HG02798 (cell line): ENCODE data around the gene MTMR12.
"Not testable (repeated sequence)": the region's sequence is repeated elsewhere in the genome, so short reads cannot be mapped to it uniquely, and the experiment has no call there.

Source experiments
- ATAC-seq: cut with Tn5 transposase; IDR thresholded peaks from one replicate; pipeline ENCODE4 v1.9.1; 2021; ENCODE audit warnings: mild to moderate bottlenecking; ENCODE audit not compliant: unreplicated experiment, poor library complexity

Gene MTMR12

DNA sequence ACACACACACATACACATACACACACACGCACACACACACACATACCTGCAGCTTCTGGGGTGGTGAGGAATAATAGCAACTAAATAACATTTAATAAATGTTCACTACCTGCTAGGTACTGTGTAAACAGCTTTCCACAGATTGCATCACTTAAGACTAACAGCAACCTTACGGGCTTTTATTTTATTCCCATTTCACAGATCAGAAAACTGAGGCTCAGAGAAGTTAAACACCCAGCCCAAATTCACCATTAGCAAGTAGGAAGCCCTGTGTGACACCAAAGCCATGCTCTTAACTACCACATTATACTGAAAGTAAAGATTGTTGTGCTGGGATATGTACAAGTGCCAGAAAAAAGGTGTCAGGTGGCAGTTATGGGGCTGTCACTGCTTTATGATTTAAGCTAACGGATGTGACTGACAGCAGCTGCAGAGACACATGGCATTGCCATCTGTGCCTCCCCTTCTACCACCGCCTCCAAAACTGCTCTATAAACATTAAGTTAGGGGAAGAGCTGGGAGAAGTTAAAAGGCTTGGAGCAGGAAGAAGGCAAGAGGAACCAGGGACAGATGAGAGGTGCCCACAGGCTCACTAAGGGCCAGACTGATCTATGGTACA, 13.6 kb downstream of the MTMR12 start:
- no peak for ATAC-seq

DNA sequence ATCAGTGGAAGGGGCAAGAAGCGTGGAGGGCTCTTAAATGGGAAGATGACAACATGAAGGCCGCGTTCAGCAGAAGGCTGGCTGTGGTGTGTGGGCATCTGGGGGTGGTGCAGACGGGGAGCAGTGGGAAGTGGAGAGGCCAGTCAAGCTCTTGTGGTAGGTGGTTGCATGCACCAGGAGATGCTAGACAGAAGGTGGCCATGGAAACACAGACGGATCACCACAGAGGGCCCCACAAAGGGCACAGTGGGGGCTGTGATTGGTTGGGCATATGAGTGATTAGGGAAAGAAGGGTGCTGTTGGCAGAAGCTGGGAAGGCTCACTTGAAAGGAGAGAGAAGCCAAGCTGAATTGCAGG, 14.7 kb downstream of the MTMR12 start:
- peak; percentile 67 for ATAC-seq

DNA sequence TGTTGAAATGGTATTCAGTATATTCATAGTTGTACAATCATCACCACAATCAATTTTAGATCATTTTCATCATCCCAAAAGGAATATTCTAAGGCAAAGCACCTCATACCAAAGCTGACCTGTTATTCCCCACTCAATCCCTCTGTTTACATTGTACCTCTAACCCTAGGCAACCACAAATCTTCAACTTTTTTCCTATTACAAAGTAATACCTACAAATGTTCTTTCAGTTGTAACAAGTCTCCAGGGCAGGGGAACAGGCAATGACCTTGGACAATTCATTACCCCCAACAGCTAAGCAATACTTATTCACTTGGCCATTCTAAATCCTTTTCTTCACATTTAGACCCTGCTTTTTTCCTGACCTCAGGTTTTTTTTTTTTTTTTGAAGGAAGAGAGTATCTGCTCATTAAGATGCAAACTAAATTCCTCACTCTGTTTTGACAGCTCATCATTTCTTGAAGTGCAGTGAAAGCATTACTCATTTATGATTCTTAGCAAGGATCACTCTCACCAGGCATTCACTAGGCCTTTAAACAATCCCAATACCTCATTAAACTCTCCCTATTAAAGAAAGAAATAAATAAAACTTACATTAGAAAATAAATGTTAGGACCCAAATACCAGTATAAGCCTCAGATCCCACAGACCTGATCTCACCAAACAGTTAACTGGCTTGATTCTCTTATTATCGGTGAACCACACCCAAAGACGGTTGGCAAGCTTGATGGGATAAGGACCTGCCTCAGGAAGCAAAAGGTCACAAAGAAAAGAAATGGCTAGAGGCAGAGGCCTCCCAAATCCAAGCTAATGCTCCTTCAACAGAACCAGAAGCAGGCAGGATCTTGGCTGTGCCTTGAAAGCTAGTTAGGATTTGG, 15.3 kb downstream of the MTMR12 start:
- ATAC-seq = no peak

DNA sequence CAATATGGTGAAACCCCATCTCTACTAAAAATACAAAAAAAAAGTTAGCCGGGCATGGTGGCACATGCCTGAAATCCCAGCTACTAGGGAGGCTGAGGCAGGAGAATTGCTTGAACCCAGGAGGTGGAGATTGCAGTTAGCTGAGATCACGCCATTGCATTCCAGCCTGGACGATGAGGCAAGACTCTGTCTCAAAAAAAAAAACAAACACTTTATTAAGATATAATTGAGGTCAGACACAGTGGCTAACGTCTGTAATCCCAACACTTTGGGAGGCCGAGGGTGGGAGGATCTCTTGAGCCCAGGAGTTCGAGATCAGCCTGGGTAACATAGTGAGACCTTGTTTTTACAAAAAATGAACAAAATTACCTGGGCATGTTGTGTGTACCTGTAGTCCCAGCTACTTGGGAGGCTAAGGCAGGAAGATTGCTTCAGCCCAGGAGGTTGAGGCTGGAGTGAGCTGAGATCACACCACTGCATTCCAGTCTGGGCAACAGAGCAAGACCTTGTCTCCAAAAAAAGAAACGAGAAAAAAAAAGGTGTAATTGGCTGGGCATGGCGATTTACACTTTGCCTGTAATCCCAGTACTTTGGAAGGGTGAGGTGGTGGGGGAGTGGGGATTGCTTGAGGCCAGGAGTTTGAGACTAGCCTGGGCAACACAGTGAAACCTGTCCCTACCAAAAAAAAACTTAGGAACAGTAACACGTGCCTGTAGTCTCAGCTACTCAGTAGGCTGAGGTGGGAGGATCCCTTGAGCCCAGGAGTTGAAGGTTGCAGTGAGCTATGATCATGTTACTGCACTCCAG, 16.6 kb downstream of the MTMR12 start:
- ATAC-seq = not testable (repeated sequence)

DNA sequence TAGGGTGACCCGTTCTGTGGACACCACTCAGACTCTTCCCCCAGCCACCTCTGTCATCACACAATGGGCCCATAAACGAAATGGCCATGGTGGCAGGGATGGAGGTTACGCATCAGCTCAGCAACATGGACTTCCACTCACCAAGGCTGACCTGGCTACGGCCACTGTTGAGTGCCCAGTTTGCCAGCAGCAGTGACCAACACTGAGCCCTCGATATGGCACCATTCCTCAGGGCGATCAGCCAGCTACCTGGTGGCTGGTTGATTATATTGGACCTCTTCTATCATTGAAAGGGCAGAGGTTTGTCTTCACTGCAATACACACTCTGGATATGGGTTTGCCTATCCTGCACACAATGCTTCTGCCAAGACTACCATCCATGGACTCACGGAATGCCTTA, 21.1 kb downstream of the MTMR12 start:
- no peak for ATAC-seq

DNA sequence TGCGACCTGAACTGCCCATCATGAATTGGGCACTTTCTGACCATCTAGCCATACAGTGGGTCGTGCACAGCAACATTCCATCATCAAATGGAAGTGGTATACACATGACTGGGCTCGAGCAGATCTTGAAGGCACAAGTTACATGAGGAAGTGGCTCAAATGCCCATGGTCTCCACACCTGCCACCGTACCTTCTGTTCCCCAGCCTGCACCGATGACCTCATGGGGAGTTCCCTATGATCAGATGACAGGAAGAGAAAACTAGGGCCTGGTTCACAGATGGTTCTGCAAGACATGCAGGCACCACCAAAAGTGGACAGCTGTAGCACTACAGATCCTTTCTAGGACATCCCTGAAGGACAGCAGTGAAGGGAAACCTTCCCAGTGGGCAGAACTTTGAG, 21.8 kb downstream of the MTMR12 start:
- peak; percentile 71 for ATAC-seq

DNA sequence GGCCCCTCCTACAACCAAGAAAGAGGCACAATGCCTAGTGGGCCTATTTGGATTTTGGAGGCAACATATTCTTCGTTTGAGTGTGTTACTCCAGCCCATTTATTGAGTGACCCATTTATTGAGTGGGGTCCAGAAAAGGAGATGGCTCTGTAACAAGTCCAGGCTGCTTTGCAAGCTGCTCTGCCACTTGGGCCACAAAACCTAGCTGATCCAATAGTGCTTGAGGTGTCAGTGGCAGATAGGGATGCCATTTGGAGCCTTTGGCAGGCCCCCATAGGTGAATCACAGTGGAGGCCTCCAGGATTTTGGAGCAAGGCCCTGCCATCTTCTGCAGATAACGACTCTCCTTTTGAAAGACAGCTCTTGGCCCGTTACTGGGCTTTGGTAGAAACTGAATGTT, 22.2 kb downstream of the MTMR12 start:
- ATAC-seq = not testable (repeated sequence)

DNA sequence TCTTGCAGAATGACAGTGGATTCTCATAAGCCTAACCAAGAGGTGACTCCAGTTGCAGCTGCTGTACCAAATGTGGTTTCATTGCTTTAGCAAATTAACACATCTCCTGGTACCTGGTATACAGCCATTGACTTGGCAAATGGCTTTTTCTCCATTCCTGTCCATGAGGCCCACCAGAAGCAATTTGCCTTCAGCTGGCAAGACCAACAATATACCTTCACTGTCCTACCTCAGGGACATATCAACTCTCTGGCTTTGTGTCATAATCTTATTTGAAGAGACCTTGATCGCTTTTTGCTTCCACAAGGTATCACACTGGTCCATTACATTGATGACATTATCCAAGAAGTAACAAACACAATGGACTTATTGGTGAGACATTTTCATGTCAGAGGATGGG, 22.8 kb downstream of the MTMR12 start:
- ATAC-seq = not testable (repeated sequence)

DNA sequence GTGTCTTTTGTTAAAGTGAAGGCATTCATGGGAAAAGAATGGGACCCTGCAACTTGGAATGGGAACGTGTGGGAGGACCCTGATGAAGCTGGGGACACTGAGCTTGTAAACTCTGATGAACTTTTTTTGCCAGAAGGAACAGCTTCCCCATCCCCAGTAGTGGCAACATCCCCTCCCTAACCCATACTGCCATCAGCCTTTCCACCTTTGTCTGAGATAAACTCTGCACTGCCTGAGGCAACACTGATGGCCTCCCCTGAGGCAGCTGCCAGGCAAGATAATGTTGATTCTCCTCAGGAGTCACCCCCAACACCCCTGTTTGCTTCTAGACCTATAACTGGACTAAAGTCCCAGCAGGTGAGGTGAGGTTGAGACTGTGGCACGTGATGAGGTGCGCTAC, 24.6 kb downstream of the MTMR12 start:
- ATAC-seq = not testable (repeated sequence)

GRCh38 chr5:32287525-32287924, 25.2 kb downstream of the MTMR12 start:
- ATAC-seq = not testable (repeated sequence)

DNA sequence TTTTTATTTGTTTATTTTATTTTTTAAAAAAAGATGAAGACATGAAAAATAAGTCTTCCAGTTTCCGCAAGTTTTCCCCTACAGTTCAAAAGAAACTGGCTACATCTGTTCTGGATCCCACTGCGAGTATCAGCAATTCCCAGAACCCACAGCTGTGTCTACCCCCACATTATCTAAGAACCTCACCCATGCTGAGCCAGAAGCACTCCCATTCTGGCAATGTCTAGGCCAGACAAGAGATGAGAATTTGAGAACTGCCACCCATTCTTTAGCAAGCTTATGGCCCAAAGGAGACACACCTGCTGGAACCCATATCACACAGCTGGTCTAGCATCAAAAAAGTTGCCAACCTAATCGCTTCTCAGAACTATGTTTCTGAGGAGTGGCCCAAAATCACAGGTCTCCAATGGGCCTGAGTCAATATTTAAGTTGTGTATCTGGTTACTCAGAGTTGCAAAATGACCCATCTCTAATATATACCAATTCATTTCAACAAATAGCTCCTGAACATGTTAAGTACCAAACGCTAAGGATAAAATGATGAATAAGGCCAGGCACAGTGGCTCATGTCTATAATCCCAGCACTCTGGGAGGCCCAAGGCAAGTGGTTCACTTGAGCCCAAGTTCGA, 27.1 kb downstream of the MTMR12 start:
- no peak for ATAC-seq

DNA sequence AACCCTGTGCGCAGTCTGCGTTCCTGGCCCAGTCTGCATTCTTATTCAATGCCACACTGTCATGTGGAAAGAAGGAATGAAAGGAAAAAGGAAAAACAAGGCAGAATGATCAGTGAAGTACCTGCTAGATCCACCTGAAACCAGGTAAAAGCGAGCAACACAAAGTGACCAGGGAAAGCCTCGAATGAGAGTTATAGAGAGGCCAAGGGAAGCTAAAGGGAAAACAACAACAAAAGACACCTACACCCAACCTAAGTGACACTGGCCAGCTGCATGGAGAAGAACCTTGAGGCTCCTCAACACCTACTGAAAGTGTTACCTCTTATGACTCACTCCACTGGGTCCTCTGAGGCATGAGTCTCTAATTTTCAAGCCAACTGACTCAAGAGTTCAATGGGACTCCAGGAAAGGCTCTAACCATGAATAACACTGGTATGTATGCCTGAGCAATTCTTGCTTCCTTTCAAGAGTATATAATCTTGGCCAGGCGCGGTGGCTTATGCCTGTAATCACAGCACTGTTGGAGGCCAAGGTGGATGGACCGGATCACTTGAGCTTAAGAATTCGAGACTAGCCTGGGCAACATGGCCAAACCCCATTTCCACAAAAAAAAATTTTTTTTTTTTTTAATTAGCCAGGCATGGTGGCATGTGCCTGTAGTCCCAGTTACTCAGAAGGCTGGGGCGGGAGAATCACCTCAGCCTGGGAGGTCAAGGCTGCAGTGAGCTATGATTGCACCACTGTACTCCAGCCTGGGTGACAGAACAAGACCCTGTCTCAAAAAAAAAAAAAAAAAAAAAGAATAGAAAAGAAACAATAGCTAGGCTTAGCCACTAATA, 29.0 kb downstream of the MTMR12 start:
- ATAC-seq = peak; percentile 63

GRCh38 chr5:32283061-32283460, 29.7 kb downstream of the MTMR12 start:
- ATAC-seq = no peak

DNA sequence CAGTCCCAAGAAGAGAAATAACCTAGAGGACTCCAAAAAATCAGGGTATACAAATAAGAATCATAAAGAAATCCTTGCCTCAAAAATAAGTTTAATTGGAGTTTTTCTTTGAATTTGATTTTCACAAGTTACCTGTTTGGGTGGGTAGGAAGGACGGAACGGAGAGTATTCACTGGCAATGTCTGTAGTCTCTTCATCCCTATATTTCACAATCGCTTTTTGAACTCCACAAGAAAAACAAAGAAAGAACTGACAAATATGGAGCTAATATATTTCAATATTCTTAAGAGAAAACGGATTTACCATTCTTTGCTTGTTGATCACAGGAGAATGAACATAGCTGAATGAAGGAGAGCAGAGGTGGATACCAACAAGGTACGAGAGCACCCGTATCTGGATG, 30.1 kb downstream of the MTMR12 start:
- ATAC-seq = no peak

DNA sequence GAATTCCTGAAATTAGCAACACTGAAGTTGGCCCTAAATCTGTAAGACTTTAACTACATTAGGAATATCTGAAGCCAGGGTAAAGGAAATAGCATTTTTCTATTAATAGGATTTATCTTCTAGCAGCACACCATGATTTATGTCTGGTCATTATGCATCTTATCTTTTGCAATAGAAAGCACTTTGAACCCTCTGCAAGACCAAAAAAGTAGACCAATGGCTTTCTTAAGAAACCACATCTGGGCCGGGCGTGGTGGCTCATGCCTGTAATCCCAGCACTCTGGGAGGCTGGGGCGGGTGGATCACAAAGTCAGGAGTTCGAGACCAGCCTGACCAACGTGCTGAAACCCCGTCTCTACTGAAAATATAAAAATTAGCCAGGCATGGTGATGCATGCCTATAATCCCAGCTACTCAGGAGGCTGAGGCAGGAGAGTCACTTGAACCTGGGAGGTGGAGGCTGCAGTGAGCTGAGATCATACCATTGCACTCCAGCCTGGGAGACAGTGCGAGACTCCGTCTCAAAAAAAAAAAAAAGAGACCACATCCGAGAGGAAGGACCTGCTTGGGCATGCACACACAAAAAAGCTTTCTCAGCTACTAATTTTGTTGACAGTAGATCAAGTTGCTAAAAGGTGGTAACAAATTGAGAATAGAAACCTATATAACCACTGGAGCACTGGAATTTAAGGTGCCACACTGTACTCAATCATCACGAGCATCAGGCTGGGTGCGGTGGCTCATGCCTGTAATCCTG, 31.2 kb downstream of the MTMR12 start:
- not testable (repeated sequence) for ATAC-seq

DNA sequence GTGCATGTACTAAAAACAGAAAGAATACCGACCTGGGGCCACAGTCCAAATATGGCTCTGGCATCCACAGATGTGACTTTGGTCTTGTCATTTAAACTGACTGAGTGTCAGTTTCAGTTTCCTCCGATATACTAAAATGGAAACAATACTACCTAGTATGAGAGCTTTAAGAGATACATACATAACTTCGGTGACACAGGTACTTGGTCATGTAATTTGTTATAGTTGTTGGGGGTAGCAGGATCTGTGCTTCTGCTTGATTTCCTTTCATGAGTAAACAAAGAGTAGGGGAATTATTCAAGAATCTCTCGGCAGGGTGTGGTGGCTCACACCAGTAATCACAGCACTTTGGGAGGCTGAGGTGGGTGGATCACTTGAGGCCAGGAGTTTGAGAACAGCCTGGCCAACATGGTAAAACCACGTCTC, 32.1 kb downstream of the MTMR12 start:
- ATAC-seq = peak; percentile 90

GRCh38 chr5:32279786-32280185, 33.0 kb downstream of the MTMR12 start:
- ATAC-seq = no peak

DNA sequence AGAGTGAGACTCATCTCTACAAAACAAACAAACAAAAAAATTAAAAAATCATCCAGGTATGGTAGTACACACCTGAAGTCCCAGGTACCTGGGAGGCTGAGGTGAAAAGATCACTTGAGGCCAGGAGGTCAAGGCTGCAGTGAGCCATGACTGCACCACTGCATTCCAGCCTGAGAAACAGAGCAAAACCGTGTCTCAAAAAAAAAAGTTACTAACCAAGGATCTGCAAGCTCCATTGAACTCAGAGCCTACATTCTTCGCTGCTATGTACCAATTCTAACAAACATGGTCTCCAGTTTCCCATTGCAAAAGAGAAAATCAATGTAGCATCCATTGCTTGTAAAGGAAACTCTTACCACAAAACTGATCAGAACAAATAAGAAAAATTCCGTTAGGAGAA, 33.5 kb downstream of the MTMR12 start:
- no peak for ATAC-seq

DNA sequence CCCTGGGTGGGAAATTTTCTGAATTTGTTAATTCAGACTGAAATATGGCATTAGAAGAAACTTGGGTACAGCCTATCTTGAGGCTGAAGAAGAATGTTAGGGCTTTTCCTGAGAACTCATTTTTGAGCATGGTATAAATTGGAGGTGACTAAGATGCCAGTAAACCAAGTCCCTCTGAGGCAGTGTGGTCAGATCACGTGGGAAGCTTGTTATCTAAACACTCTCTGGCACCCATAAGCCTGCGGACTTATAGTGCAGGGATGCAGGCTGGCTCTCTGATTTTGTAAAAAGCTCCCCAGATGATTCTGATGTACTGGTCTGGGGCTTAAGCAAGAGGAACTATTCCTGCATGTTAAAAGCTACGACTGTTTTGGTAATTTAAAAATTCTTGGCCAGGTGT, 34.3 kb downstream of the MTMR12 start:
- ATAC-seq = no peak
